Activated CD4-positive, alpha-beta T cell treated with anti-CD3 and anti-CD28 coated beads, Interleukin-2, Interleukin-4, amounts not matched to agents 100 ng/mL and 50 ng/mL, durations not matched to agents 16 hours and 8 hours (primary cell): ENCODE measurements around the gene TP53.
A peak's percentile ranks its signal among the peaks of the same experiment; 100 is the strongest.
"Not testable (repeated sequence)": the region's sequence is repeated elsewhere in the genome, so short reads cannot be mapped to it uniquely, and the experiment has no call there.

Source experiments
- DNase-seq: peaks from one replicate; pipeline ENCODE4 v3.0.0-alpha.2; 2020; ENCODE audit warnings: low spot score

The TP53 gene

GRCh38 chr17:7673239-7673638, 14.1 kb downstream of the TP53 start:
- DNase-seq, result peak; percentile 35

- DNase-seq, result no peak
Measured at GRCh38 chr17:7668482-7668881, 18.8 kb downstream of the TP53 start.

- no peak for DNase-seq
Measured at GRCh38 chr17:7667656-7668406, 19.5 kb downstream of the TP53 start.

- no peak for DNase-seq
Measured at GRCh38 chr17:7656958-7657609, 30.2 kb downstream of the TP53 start.

GRCh38 chr17:7655541-7655840, 31.8 kb downstream of the TP53 start:
- no peak for DNase-seq

- no peak for DNase-seq
Measured at GRCh38 chr17:7654832-7655540, 32.3 kb downstream of the TP53 start.

- no peak for DNase-seq
Measured at GRCh38 chr17:7652388-7653356, 34.6 kb downstream of the TP53 start.

- DNase-seq, result no peak
Measured at GRCh38 chr17:7651665-7652387, 35.5 kb downstream of the TP53 start.

- no peak for DNase-seq
Measured at GRCh38 chr17:7651097-7651664, 36.1 kb downstream of the TP53 start.

- DNase-seq, result peak; percentile 34
Measured at GRCh38 chr17:7650509-7651096, 36.7 kb downstream of the TP53 start, which contains the start of gene ATP1B2. TSS of gene ATP1B2 (plus strand) at chr17:7650926. CDS start at chr17:7651519, 593 bp downstream.

GRCh38 chr17:7647018-7647417, 40.3 kb downstream of the TP53 start:
- DNase-seq, result no peak

GRCh38 chr17:7646457-7646856, 40.8 kb downstream of the TP53 start:
- no peak for DNase-seq

GRCh38 chr17:7644775-7645174, 42.5 kb downstream of the TP53 start:
- DNase-seq, result peak; percentile 20

- not testable (repeated sequence) for DNase-seq
Measured at GRCh38 chr17:7641635-7642034, 45.7 kb downstream of the TP53 start.

GRCh38 chr17:7640783-7641182, 46.5 kb downstream of the TP53 start:
- DNase-seq, result no peak

GRCh38 chr17:7636163-7636562, 51.1 kb downstream of the TP53 start:
- DNase-seq, result no peak

- no peak for DNase-seq
Measured at GRCh38 chr17:7634384-7634783, 52.9 kb downstream of the TP53 start.

- no peak for DNase-seq
Measured at GRCh38 chr17:7633093-7633492, 54.2 kb downstream of the TP53 start.

GRCh38 chr17:7632492-7632894, 54.8 kb downstream of the TP53 start:
- DNase-seq, result peak; percentile 52
